Neuronal stem cell (in vitro differentiated cells): ENCODE data around the gene PPARD. TPM values are rescaled to one million over a fixed set of nuclear protein-coding genes. Genes with fewer than 3 reads are reported as not detected.

ENCODE experiments used
- DNase-seq: peaks from one replicate; pipeline ENCODE4 v3.0.0-alpha.2; 2013; ENCODE audit warnings: low spot score
- H2AFZ ChIP-seq: one replicate; pipeline ENCODE4 v1.6.1; 2013; ENCODE audit warnings: mild to moderate bottlenecking, low read length, inconsistent platforms
- H2AK5ac ChIP-seq: 2 replicates; pipeline ENCODE4 v1.6.1; 2013; ENCODE audit warnings: low read depth, mild to moderate bottlenecking, inconsistent platforms, low read length, moderate library complexity, mixed read lengths
- H2BK120ac ChIP-seq: 2 replicates; pipeline ENCODE4 v1.6.1; 2013; ENCODE audit warnings: low read depth, mild to moderate bottlenecking, inconsistent platforms, low read length, moderate library complexity, mixed read lengths
- H2BK12ac ChIP-seq: one replicate; pipeline ENCODE4 v1.6.1; 2013; ENCODE audit warnings: low read length, inconsistent platforms
- H2BK15ac ChIP-seq: 2 replicates; pipeline ENCODE4 v1.6.1; 2013; ENCODE audit warnings: mild to moderate bottlenecking, low read length, inconsistent platforms, mixed read lengths
- H2BK5ac ChIP-seq: one replicate; pipeline ENCODE4 v1.6.1; 2013; ENCODE audit warnings: inconsistent platforms, mild to moderate bottlenecking, low read length, moderate library complexity
- H3K14ac ChIP-seq: one replicate; pipeline ENCODE4 v1.6.1; 2013; ENCODE audit warnings: low read length, inconsistent platforms
- H3K18ac ChIP-seq: 2 replicates; pipeline ENCODE4 v1.6.1; 2013; ENCODE audit warnings: low read length, inconsistent platforms
- H3K23ac ChIP-seq: 2 replicates; pipeline ENCODE4 v1.6.1; 2013; ENCODE audit warnings: low read depth, mild to moderate bottlenecking, mixed read lengths, low read length, inconsistent platforms; ENCODE audit not compliant: poor library complexity
- H3K27ac ChIP-seq: replicated peaks from 3 replicates; pipeline ENCODE4 v1.5.1; 2013; ENCODE audit warnings: low read length, inconsistent platforms
- H3K27me3 ChIP-seq, 3 experiments: 2 replicates each; pipeline ENCODE4 v1.6.1; 2013; ENCODE audit warnings: low read length in 3 of 3, mild to moderate bottlenecking in 2 of 3, inconsistent platforms in 1 of 3, low read depth in 1 of 3, mixed read lengths in 1 of 3, moderate library complexity in 1 of 3; ENCODE audit not compliant: control insufficient read depth in 3 of 3, insufficient read depth in 3 of 3
- H3K36me3 ChIP-seq, 2 donors: replicated peaks in 1 of 2; 2 replicates each; pipeline ENCODE4 v1.6.1; 2013; ENCODE audit warnings: low read length in 2 of 2; ENCODE audit not compliant: control insufficient read depth in 2 of 2, insufficient read depth in 2 of 2
- H3K4ac ChIP-seq: 2 replicates; pipeline ENCODE4 v1.6.1; 2013; ENCODE audit warnings: inconsistent platforms, mild to moderate bottlenecking, low read length, moderate library complexity
- H3K4me1 ChIP-seq, 2 donors: 1 replicate in 1 of 2; 2 replicates in 1 of 2; pipeline ENCODE4 v1.6.1; 2013; ENCODE audit warnings: low read length in 2 of 2, low read depth in 1 of 2; ENCODE audit not compliant: control insufficient read depth in 2 of 2, insufficient read depth in 1 of 2
- H3K4me2 ChIP-seq: one replicate; pipeline ENCODE4 v1.6.1; 2013; ENCODE audit warnings: mild to moderate bottlenecking, low read length, inconsistent platforms; ENCODE audit not compliant: insufficient read depth, poor library complexity, severe bottlenecking
- H3K4me3 ChIP-seq, 2 donors: 2 replicates each; pipeline ENCODE4 v1.5.1; 2013; ENCODE audit warnings: low read length in 2 of 2, mild to moderate bottlenecking in 2 of 2, inconsistent platforms in 1 of 2, moderate library complexity in 1 of 2
- H3K79me1 ChIP-seq: one replicate; pipeline ENCODE4 v1.6.1; 2013; ENCODE audit warnings: low read depth, mild to moderate bottlenecking, inconsistent platforms, low read length, moderate library complexity
- H3K9ac ChIP-seq: one replicate; pipeline ENCODE4 v1.6.1; 2013; ENCODE audit warnings: mild to moderate bottlenecking, low read depth, low read length, inconsistent platforms; ENCODE audit not compliant: poor library complexity
- H3K9me3 ChIP-seq, 2 donors: replicated peaks in 1 of 2; 2 replicates each; pipeline versions ENCODE3 to v1.6.1; 2013; ENCODE audit warnings: low read length in 2 of 2, mild to moderate bottlenecking in 2 of 2, inconsistent platforms in 1 of 2, low read depth in 1 of 2, mixed read lengths in 1 of 2, moderate library complexity in 1 of 2; ENCODE audit not compliant: control insufficient read depth in 2 of 2, insufficient read depth in 1 of 2
- H4K8ac ChIP-seq: one replicate; pipeline ENCODE4 v1.6.1; 2013; ENCODE audit warnings: low read depth, mild to moderate bottlenecking, inconsistent platforms, low read length, moderate library complexity
- H4K91ac ChIP-seq: one replicate; pipeline ENCODE4 v1.6.1; 2013; ENCODE audit warnings: low read length, low read depth, mild to moderate bottlenecking, inconsistent platforms; ENCODE audit not compliant: poor library complexity
- WGBS, 2 donors: extraction: QIAGEN DNeasy Blood & Tissue Kit; methylation state at CpG; one replicate each; pipeline ENCODE4 v1.1.7; 2013; ENCODE audit warnings: missing lambda C conversion rate in 2 of 2, mixed read lengths in 1 of 2; ENCODE audit not compliant: insufficient read length in 2 of 2, insufficient replicate concordance in 1 of 2; ENCODE audit errors: extremely low coverage in 2 of 2; 5-methylcytosine and 5-hydroxymethylcytosine counted together
- polyA plus RNA-seq, 2 experiments: library from polyadenylated mRNA; stranded (reverse); fragments of 200-250 nt; gene quantifications; one replicate each; pipeline ENCODE4 v1.2.3, GENCODE V29; 2013

The PPARD gene
- polyA plus RNA-seq (2013, experiment 1 of 2) = 14.9 TPM
- 15.0 TPM for polyA plus RNA-seq (2013, experiment 2 of 2)

DNA sequence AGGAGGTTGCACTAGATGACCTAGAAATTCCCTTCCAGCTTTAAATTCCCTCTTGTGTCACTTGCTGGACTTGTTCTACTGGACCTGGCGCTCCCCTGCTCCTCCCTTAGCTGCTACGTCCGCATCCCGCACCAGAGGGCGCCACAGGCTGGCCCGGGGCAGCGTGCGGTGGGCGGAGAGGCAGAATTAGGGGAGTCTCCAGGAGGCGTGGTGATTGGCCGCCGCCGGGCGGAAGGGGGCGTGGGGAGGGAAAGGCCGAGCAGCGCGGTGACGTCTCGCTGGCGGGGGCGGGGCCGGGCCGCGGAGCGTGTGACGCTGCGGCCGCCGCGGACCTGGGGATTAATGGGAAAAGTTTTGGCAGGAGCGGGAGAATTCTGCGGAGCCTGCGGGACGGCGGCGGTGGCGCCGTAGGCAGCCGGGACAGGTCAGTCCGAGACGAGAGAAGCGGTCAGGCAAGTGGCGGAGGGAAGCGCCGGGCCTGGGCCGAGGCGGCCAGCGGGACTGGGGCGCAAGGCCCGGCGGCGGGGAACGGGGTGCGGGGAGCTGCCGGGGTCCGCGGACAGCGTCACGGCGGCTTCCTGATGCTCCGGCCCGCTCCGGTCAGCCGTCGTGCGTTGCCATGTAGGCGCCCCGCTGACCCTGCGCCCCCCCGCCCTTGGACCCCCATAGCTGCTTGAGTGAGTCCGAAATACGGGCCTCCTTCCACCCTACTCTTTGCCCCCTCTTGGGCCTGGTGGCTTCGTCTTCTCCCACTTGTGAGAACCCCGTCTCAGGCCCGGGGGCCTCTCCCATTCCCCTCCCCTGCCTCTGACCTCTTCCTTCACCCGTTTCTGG, at the start of gene PPARD:
TSS of gene PPARD (plus strand) at position 301 of the 834 bp plus-strand sequence. CDS start 68,530 bp downstream, outside the sequence.
- Histone ChIP-seq H4K8ac (no peak within 1 kb of the TSS), H3K36me3 (peaks cover 0 to 25% of the 10 kb centered on the region in 2 donors), H2AK5ac (no peak within 1 kb of the TSS), H3K27ac (no peak within 1 kb of the TSS), H2BK12ac (no peak within 1 kb of the TSS), H4K91ac (peak within 1 kb of the TSS; percentile 3), H3K4ac (no peak within 1 kb of the TSS), H3K79me1 (peaks cover 6% of the 10 kb centered on the region), H3K4me1 (peaks cover 0 to 2% of the 10 kb centered on the region in 2 donors), H3K14ac (no peak within 1 kb of the TSS), H2BK15ac (peak within 1 kb of the TSS; percentile 32), H3K9ac (peak within 1 kb of the TSS; percentile 91), H2AFZ (peak within 1 kb of the TSS; percentile 94), H2BK120ac (peak within 1 kb of the TSS; percentile 27), H3K18ac (peak within 1 kb of the TSS; percentile 94), H3K9me3 (no peaks in the 10 kb centered on the region), H3K4me3 (peak within 1 kb of the TSS; percentile 85 to 91), H2BK5ac (peak within 1 kb of the TSS; percentile 72), H3K23ac (peak within 1 kb of the TSS; percentile 97), H3K27me3 (no peaks in the 10 kb centered on the region), H3K4me2 (peak within 1 kb of the TSS; percentile 92)
- WGBS, 2 donors = no CpG with 5 or more reads among the region's 77 CpGs
- DNase-seq = peak; percentile 97

DNA sequence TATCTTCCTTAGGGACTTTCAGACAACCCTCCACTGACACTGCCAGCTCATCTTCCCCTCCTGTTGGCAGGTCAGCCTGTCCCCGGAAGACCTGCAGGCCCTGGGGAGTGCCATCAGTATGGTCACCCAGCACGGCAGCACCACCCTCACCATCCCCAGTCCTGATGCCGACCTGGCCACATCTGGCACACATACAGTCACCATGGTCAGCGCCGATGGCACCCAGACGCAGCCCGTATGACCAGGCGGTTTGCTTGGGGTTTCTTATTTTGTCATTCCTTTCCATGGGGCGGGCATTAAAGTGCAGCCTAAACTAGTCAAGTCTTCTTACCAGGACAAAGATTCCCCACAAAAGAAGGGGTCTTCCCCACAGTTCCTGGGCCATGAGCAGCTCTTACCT, 48.7 kb upstream of the PPARD start:
- Histone ChIP-seq H3K9me3 (no peaks in the 10 kb centered on the region), H2BK120ac (no peak overlapping the region), H3K18ac (no peak overlapping the region), H4K91ac (no peak overlapping the region), H2BK15ac (no peak overlapping the region), H3K4ac (no peak overlapping the region), H3K36me3 (peaks cover 23 to 93% of the 10 kb centered on the region in 2 donors), H3K4me3 (no peak overlapping the region), H3K27ac (no peak overlapping the region), H3K23ac (no peak overlapping the region), H3K27me3 (no peaks in the 10 kb centered on the region), H3K4me2 (no peak overlapping the region), H3K14ac (no peak overlapping the region), H2AFZ (no peak overlapping the region), H2AK5ac (no peak overlapping the region), H3K79me1 (no peaks in the 10 kb centered on the region), H2BK5ac (no peak overlapping the region), H4K8ac (no peak overlapping the region), H2BK12ac (no peak overlapping the region), H3K9ac (no peak overlapping the region), H3K4me1 (peaks cover 0 to 4% of the 10 kb centered on the region in 2 donors)
- DNase-seq = no peak
- no CpG with 5 or more reads among the region's 9 CpGs for WGBS, 2 donors

DNA sequence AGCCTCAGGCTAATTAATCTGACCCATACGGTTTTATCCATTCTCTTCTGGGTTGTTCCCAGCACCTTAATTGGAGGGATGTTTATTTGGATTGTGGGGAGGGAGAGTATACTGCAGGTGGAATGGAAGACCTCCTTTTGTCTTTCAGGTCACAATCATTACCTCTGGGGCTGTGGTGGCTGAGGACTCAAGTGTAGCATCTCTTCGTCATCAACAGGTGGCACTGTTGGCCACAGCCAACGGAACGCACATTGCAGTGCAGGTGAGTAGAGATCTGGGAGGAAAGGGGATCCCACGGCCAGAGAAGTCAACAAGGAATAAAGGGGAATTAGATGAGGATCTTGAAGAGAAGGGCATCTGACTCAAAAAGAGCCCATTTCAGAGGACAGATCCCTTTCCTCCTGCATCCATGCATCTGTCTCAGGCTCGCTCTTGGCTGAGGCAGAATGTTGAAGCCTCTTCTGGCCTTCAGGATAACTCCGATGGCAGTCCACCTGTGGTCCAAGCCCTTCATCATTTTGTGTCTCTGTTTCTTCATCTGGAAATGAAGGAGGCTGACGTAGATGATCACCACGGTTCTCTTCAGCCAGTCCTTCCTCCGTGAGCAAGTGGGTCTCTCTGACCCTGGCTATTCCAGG, 47.9 kb upstream of the PPARD start:
- H4K8ac ChIP-seq = no peak overlapping the region
- H2BK120ac ChIP-seq = no peak overlapping the region
- H3K14ac ChIP-seq = no peak overlapping the region
- H3K18ac ChIP-seq = no peak overlapping the region
- no peaks in the 10 kb centered on the region for H3K27me3 ChIP-seq
- H2AK5ac ChIP-seq = no peak overlapping the region
- H2BK12ac ChIP-seq = no peak overlapping the region
- H2AFZ ChIP-seq = no peak overlapping the region
- DNase-seq = peak; percentile 21
- peaks cover 0 to 4% of the 10 kb centered on the region in 2 donors for H3K4me1 ChIP-seq
- peaks cover 23 to 86% of the 10 kb centered on the region in 2 donors for H3K36me3 ChIP-seq
- no peak overlapping the region for H3K9ac ChIP-seq
- no peak overlapping the region for H2BK5ac ChIP-seq
- no peak overlapping the region for H3K4me3 ChIP-seq
- H2BK15ac ChIP-seq = no peak overlapping the region
- H4K91ac ChIP-seq = no peak overlapping the region
- no peak overlapping the region for H3K27ac ChIP-seq
- no peak overlapping the region for H3K4me2 ChIP-seq
- no peak overlapping the region for H3K4ac ChIP-seq
- H3K23ac ChIP-seq = no peak overlapping the region
- WGBS, 2 donors = no CpG with 5 or more reads among the region's 10 CpGs
- no peaks in the 10 kb centered on the region for H3K79me1 ChIP-seq
- no peaks in the 10 kb centered on the region for H3K9me3 ChIP-seq

DNA sequence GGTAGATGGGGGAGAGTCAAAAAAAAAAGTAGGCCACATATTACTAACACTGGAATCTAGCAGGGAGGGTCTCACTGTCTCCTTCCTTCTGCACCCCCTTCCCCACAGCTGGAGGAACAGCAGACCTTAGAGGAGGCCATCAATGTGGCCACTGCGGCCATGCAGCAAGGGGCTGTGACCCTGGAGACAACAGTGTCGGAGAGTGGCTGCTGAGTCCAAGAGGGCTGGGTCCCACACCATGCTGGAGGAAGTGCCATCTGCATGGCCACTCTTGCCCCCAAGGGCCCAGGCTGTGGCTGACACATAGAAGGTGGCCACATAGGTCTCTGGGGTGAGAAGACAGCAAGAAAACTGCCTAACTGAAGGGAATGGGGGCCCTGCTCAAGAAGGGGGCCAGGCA, 47.3 kb upstream of the PPARD start:
- H2AFZ ChIP-seq = no peak overlapping the region
- no peak overlapping the region for H3K23ac ChIP-seq
- H3K9ac ChIP-seq = no peak overlapping the region
- no peak overlapping the region for H2BK12ac ChIP-seq
- no peak overlapping the region for H3K4me2 ChIP-seq
- H3K18ac ChIP-seq = no peak overlapping the region
- H3K9me3 ChIP-seq = no peaks in the 10 kb centered on the region
- H3K79me1 ChIP-seq = no peaks in the 10 kb centered on the region
- no peak overlapping the region for H4K8ac ChIP-seq
- no peak overlapping the region for H2BK120ac ChIP-seq
- H3K4me3 ChIP-seq = no peak overlapping the region
- H2BK15ac ChIP-seq = no peak overlapping the region
- H3K4ac ChIP-seq = no peak overlapping the region
- H2AK5ac ChIP-seq = no peak overlapping the region
- no peak overlapping the region for H3K27ac ChIP-seq
- H4K91ac ChIP-seq = no peak overlapping the region
- H3K14ac ChIP-seq = no peak overlapping the region
- peaks cover 0 to 4% of the 10 kb centered on the region in 2 donors for H3K4me1 ChIP-seq
- DNase-seq = no peak
- no CpG with 5 or more reads among the region's 2 CpGs for whole genome bisulfite sequencing, 2 donors
- no peaks in the 10 kb centered on the region for H3K27me3 ChIP-seq
- H3K36me3 ChIP-seq = peaks cover 23 to 80% of the 10 kb centered on the region in 2 donors
- H2BK5ac ChIP-seq = no peak overlapping the region
